GM18907 (cell line): ENCODE results near the gene IL27RA.
"Not testable (repeated sequence)": the region's sequence is repeated elsewhere in the genome, so short reads cannot be mapped to it uniquely, and the experiment has no call there.

Experiments
- ATAC-seq: cut with Tn5 transposase; IDR thresholded peaks from one replicate; pipeline ENCODE4 v1.9.1; 2021; ENCODE audit warnings: mild to moderate bottlenecking, moderate library complexity; ENCODE audit not compliant: unreplicated experiment

IL27RA gene

GRCh38 chr19:14027856-14028450 lies 3.6 kb upstream of the IL27RA start, which contains the start of gene RLN3:
Gene RLN3 (plus strand): TSS chr19:14028148. CDS start chr19:14028205, 57 bp downstream.
- ATAC-seq = no peak

- ATAC-seq = no peak
Observed at GRCh38 chr19:14028901-14029300, 2.7 kb upstream of the IL27RA start.

- no peak for ATAC-seq
Observed at GRCh38 chr19:14030997-14031718, 404 bp upstream of the IL27RA start.

- ATAC-seq = no peak
Observed at GRCh38 chr19:14033946-14034345, 2.4 kb downstream of the IL27RA start.

GRCh38 chr19:14035159-14035558 lies 3.6 kb downstream of the IL27RA start:
- not testable (repeated sequence) for ATAC-seq

- ATAC-seq = no peak
Observed at GRCh38 chr19:14035706-14036105, 4.1 kb downstream of the IL27RA start.

GRCh38 chr19:14039181-14039580 lies 7.6 kb downstream of the IL27RA start:
- ATAC-seq = no peak

GRCh38 chr19:14042659-14043608 lies 11.4 kb downstream of the IL27RA start:
- peak; percentile 46 for ATAC-seq

- not testable (repeated sequence) for ATAC-seq
Observed at GRCh38 chr19:14047866-14048265, 16.3 kb downstream of the IL27RA start.

GRCh38 chr19:14048443-14049153 lies 17.0 kb downstream of the IL27RA start:
- ATAC-seq = no peak

- no peak for ATAC-seq
Observed at GRCh38 chr19:14050512-14050911, 18.9 kb downstream of the IL27RA start.

GRCh38 chr19:14050961-14051360 lies 19.4 kb downstream of the IL27RA start:
- not testable (repeated sequence) for ATAC-seq

GRCh38 chr19:14051980-14052379 lies 20.4 kb downstream of the IL27RA start:
- ATAC-seq = no peak

GRCh38 chr19:14052470-14052869 lies 20.9 kb downstream of the IL27RA start:
- no peak for ATAC-seq

GRCh38 chr19:14053032-14053431 lies 21.5 kb downstream of the IL27RA start:
- ATAC-seq = no peak

- no peak for ATAC-seq
Observed at GRCh38 chr19:14053500-14053899, 21.9 kb downstream of the IL27RA start.

- ATAC-seq = no peak
Observed at GRCh38 chr19:14054099-14054498, 22.5 kb downstream of the IL27RA start.

- no peak for ATAC-seq
Observed at GRCh38 chr19:14054721-14055120, 23.2 kb downstream of the IL27RA start.

- ATAC-seq = no peak
Observed at GRCh38 chr19:14055396-14055795, 23.8 kb downstream of the IL27RA start.

- no peak for ATAC-seq
Observed at GRCh38 chr19:14056069-14056666, 24.6 kb downstream of the IL27RA start.
